Caco-2 (cell line): ENCODE data around the gene ASTN2. TPM values are rescaled to one million over a fixed set of nuclear protein-coding genes. Genes with fewer than 3 reads are reported as not detected.

Source experiments
- BruUV-seq: library from RNA; stranded (reverse); fragments of 400-500 nt; replicated peaks from 2 replicates; lab custom pipeline; 2021; lab: Mats Ljungman, UMichigan
- CTCF ChIA-PET: fragments of 300-600 bp; sonication (Branson Sonifier 250); formaldehyde crosslinking; loops from one replicate; lab custom pipeline; 2022; ENCODE audit warnings: antibody characterized with exemption; lab: Charles Lee
- POLR2A ChIA-PET: fragments of 300-600 bp; sonication (Branson Sonifier 250); formaldehyde crosslinking; loops from one replicate; lab custom pipeline; 2022; ENCODE audit warnings: antibody characterized with exemption; lab: Charles Lee
- DNase-seq, 2 experiments: peaks; one replicate each; pipeline versions ENCODE4 v3.0.0 to v3.0.0-alpha.2; 2020 to 2022
- H3K27me3 ChIP-seq: replicated peaks from 2 replicates; pipeline ENCODE4 v1.6.0; 2011; ENCODE audit warnings: low read length; ENCODE audit not compliant: control insufficient read depth, insufficient read depth
- H3K36me3 ChIP-seq: 2 replicates; pipeline ENCODE4 v1.5.1; 2011; ENCODE audit warnings: low read length; ENCODE audit not compliant: control insufficient read depth, insufficient read depth
- H3K4me1 ChIP-seq: fragments of 250-450 bp; sonication (Bioruptor Pico); 2 replicates; pipeline ENCODE4 v1.5.1; 2020; ENCODE audit warnings: mild to moderate bottlenecking
- H3K4me3 ChIP-seq: 2 replicates; pipeline ENCODE4 v1.5.1; 2011; ENCODE audit warnings: low read depth, mild to moderate bottlenecking, control low read depth, low read length
- H3K9me3 ChIP-seq: fragments of 250-450 bp; sonication (Bioruptor Pico); 2 replicates; pipeline ENCODE4 v1.5.1; 2020; ENCODE audit warnings: mild to moderate bottlenecking, moderate library complexity
- H3K27ac Mint-ChIP-seq: one replicate; pipeline ENCODE4 v1.8.0; 2022; ENCODE audit warnings: mixed read lengths; ENCODE audit not compliant: unreplicated experiment
- H3K27me3 Mint-ChIP-seq: one replicate; pipeline ENCODE4 v1.8.0; 2022; ENCODE audit warnings: mixed read lengths; ENCODE audit not compliant: insufficient read depth, unreplicated experiment
- H3K36me3 Mint-ChIP-seq: one replicate; pipeline ENCODE4 v1.8.0; 2022; ENCODE audit warnings: mild to moderate bottlenecking, mixed read lengths; ENCODE audit not compliant: insufficient read depth, unreplicated experiment
- H3K4me1 Mint-ChIP-seq: one replicate; pipeline ENCODE4 v1.8.0; 2022; ENCODE audit warnings: low read depth, mixed read lengths; ENCODE audit not compliant: unreplicated experiment
- H3K4me3 Mint-ChIP-seq: one replicate; pipeline ENCODE4 v1.8.0; 2022; ENCODE audit warnings: mild to moderate bottlenecking, moderate library complexity, mixed read lengths; ENCODE audit not compliant: unreplicated experiment
- H3K9me3 Mint-ChIP-seq: one replicate; pipeline ENCODE4 v1.8.0; 2022; ENCODE audit warnings: mixed read lengths; ENCODE audit not compliant: unreplicated experiment
- intact Hi-C: fragments of 100-400 bp; cut with micrococcal nuclease; formaldehyde crosslinking; loops from one replicate; pipeline ENCODE4 v1.10.0; 2022; ENCODE audit not compliant: unreplicated experiment
- total RNA-seq: library from RNA; stranded (reverse); gene quantifications from 2 replicates; pipeline ENCODE4 v1.2.3, GENCODE V29; 2022
- TF ChIP-seq, protein P1 (sequence below), 2 experiments: fragments of 200-600 bp in 1 of 2; IDR thresholded peaks; 1 replicate in 1 of 2; 2 replicates in 1 of 2; pipeline versions ENCODE4 v1.5.1 to v1.8.0; 2011 to 2022; ENCODE audit warnings: antibody characterized with exemption in 1 of 2, control low read depth in 1 of 2, inconsistent platforms in 1 of 2, low read depth in 1 of 2, low read length in 1 of 2, mild to moderate bottlenecking in 1 of 2, moderate library complexity in 1 of 2; ENCODE audit not compliant: insufficient read depth in 1 of 2, severe bottlenecking in 1 of 2, unreplicated experiment in 1 of 2

Gene ASTN2
- total RNA-seq, 1 experiment from 2014 or later = 12.7 TPM

DNA sequence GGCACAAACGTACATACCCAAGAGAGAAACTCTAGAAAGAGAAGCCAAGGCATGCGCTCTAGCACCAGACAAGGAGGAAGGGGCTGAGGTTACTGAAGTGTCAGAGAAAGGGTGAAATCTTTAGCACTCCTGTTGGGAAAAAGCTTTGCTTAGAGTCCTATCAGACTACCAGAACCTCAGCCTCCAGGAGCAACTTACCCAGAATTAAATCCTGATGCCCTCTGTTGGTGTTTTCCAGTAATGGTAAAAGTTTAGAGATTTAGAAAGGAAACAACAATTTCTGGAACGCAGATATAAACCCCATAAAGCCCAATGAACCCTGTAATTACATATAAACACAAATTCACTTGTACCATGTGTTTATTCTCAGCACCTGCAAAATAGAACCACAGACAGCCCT, 33.2 kb upstream of the ASTN2 start:
- no peaks in the 10 kb centered on the region for H3K4me1 Mint-ChIP-seq
- no peak overlapping the region for H3K4me3 ChIP-seq
- H3K36me3 ChIP-seq = no peaks in the 10 kb centered on the region
- no peaks in the 10 kb centered on the region for H3K9me3 Mint-ChIP-seq
- DNase-seq = no peak
- ChIA-PET CTCF (no interaction called here), POLR2A (no interaction called here)
- H3K4me3 Mint-ChIP-seq = no peak overlapping the region
- BruUV-seq = no TSS peak
- intact Hi-C loops = no loop called here
- H3K4me1 ChIP-seq = no peaks in the 10 kb centered on the region
- peaks cover 7% of the 10 kb centered on the region for H3K27me3 Mint-ChIP-seq
- no peaks in the 10 kb centered on the region; the same call in 1 of the 2 replicates for H3K27me3 ChIP-seq
- TF ChIP-seq, protein P1, sequence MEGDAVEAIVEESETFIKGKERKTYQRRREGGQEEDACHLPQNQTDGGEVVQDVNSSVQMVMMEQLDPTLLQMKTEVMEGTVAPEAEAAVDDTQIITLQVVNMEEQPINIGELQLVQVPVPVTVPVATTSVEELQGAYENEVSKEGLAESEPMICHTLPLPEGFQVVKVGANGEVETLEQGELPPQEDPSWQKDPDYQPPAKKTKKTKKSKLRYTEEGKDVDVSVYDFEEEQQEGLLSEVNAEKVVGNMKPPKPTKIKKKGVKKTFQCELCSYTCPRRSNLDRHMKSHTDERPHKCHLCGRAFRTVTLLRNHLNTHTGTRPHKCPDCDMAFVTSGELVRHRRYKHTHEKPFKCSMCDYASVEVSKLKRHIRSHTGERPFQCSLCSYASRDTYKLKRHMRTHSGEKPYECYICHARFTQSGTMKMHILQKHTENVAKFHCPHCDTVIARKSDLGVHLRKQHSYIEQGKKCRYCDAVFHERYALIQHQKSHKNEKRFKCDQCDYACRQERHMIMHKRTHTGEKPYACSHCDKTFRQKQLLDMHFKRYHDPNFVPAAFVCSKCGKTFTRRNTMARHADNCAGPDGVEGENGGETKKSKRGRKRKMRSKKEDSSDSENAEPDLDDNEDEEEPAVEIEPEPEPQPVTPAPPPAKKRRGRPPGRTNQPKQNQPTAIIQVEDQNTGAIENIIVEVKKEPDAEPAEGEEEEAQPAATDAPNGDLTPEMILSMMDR (IDR thresholded peaks at IDR 0.05; ENCODE audit: insufficient read depth in 1 of 2, low read depth in 1 of 2, low read length in 1 of 2, severe bottlenecking in 1 of 2, unreplicated experiment in 1 of 2) = no peak
- H3K27ac Mint-ChIP-seq = no peak overlapping the region
- no peaks in the 10 kb centered on the region for H3K9me3 ChIP-seq
- no peaks in the 10 kb centered on the region for H3K36me3 Mint-ChIP-seq

DNA sequence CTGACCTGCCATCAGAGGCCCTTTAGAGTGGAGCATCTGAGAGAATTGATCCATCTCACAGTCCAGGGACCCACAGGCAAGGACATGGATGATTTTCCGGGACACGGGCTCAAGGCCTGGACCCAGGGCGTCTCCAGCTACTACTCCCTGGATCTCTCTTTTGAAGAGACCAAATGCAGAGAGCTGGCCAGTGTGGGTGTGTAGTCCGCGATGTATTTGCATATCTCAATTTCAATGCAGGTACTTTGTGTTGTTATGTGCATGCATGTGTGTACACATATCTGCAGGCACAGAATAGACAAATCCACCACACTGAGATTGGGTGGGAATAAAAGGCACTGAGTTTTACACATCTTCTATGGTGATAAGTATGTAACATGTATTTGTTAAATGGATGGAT, 30.8 kb upstream of the ASTN2 start:
- H3K9me3 ChIP-seq = no peaks in the 10 kb centered on the region
- TF ChIP-seq, protein P1 (IDR thresholded peaks at IDR 0.05; ENCODE audit: insufficient read depth in 1 of 2, low read depth in 1 of 2, low read length in 1 of 2, severe bottlenecking in 1 of 2, unreplicated experiment in 1 of 2) = no peak
- no peaks in the 10 kb centered on the region for H3K9me3 Mint-ChIP-seq
- H3K4me3 ChIP-seq = no peak overlapping the region
- POLR2A ChIA-PET = no interaction called here
- no peaks in the 10 kb centered on the region for H3K36me3 ChIP-seq
- BruUV-seq = no TSS peak
- no peaks in the 10 kb centered on the region for H3K4me1 Mint-ChIP-seq
- no peaks in the 10 kb centered on the region; the same call in 1 of the 2 replicates for H3K27me3 ChIP-seq
- DNase-seq = no peak
- peaks cover 8% of the 10 kb centered on the region for H3K27me3 Mint-ChIP-seq
- intact Hi-C loops = no loop called here
- no peaks in the 10 kb centered on the region for H3K4me1 ChIP-seq
- no peak overlapping the region for H3K27ac Mint-ChIP-seq
- H3K36me3 Mint-ChIP-seq = no peaks in the 10 kb centered on the region
- CTCF ChIA-PET = no interaction called here
- no peak overlapping the region for H3K4me3 Mint-ChIP-seq

DNA sequence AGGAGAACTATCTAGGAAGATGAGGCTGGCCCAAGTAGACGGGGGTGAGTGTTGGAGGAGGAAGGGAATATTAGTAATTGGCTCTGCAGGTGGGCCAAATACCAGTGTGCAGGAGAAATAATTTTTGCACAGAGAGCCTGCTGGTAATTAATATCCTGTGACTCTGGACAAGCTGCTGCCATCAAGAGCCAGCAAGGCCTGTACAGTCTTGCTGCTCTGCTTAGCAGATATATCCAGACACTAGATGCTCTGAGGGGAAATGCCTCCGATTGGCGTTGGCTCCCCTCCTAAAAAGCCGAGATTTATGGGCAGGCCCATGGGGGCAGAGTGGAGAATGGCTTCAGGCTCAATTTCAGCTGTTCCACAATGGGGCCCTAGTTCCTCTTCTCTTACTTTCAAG, 29.6 kb upstream of the ASTN2 start:
- POLR2A ChIA-PET = no interaction called here
- H3K36me3 Mint-ChIP-seq = no peaks in the 10 kb centered on the region
- H3K36me3 ChIP-seq = no peaks in the 10 kb centered on the region
- CTCF ChIA-PET = no interaction called here
- H3K9me3 ChIP-seq = no peaks in the 10 kb centered on the region
- DNase-seq = no peak
- no peaks in the 10 kb centered on the region for H3K9me3 Mint-ChIP-seq
- H3K4me3 ChIP-seq = no peak overlapping the region
- H3K4me3 Mint-ChIP-seq = no peak overlapping the region
- peaks cover 8% of the 10 kb centered on the region for H3K27me3 Mint-ChIP-seq
- TF ChIP-seq, protein P1 (IDR thresholded peaks at IDR 0.05; ENCODE audit: insufficient read depth in 1 of 2, low read depth in 1 of 2, low read length in 1 of 2, severe bottlenecking in 1 of 2, unreplicated experiment in 1 of 2) = no peak
- intact Hi-C loops = no loop called here
- no peak overlapping the region for H3K27ac Mint-ChIP-seq
- BruUV-seq = no TSS peak
- no peaks in the 10 kb centered on the region; the same call in 1 of the 2 replicates for H3K27me3 ChIP-seq
- no peaks in the 10 kb centered on the region for H3K4me1 Mint-ChIP-seq
- no peaks in the 10 kb centered on the region for H3K4me1 ChIP-seq
